ENCODE results near the gene TMEM132A.

- TF ChIP-seq, protein P1, sequence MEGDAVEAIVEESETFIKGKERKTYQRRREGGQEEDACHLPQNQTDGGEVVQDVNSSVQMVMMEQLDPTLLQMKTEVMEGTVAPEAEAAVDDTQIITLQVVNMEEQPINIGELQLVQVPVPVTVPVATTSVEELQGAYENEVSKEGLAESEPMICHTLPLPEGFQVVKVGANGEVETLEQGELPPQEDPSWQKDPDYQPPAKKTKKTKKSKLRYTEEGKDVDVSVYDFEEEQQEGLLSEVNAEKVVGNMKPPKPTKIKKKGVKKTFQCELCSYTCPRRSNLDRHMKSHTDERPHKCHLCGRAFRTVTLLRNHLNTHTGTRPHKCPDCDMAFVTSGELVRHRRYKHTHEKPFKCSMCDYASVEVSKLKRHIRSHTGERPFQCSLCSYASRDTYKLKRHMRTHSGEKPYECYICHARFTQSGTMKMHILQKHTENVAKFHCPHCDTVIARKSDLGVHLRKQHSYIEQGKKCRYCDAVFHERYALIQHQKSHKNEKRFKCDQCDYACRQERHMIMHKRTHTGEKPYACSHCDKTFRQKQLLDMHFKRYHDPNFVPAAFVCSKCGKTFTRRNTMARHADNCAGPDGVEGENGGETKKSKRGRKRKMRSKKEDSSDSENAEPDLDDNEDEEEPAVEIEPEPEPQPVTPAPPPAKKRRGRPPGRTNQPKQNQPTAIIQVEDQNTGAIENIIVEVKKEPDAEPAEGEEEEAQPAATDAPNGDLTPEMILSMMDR (IDR thresholded peaks at IDR 0.05; ENCODE audit: borderline replicate concordance, extremely low read depth, low read length, poor library complexity, severe bottlenecking): no peak
- no peak for TF ChIP-seq EZH2 (IDR thresholded peaks at IDR 0.05; ENCODE audit: borderline replicate concordance, low read depth, low read length, severe bottlenecking)
These were observed 21.6 kb upstream of the TMEM132A start for GRCh38 chr11:60902625-60903024.

All from DND-41 (cell line).